K562 (cell line): ENCODE results near the gene KCNMB2.

Experiments used
- ADNP ChIP-seq: fragments of 200-800 bp; sonication (Bioruptor generic); IDR thresholded peaks from 2 replicates; pipeline ENCODE4 v1.6.1; 2016; ENCODE audit warnings: missing genetic modification characterization, missing compliant biosample characterization
- HSF4 ChIP-seq: fragments of 250-450 bp; sonication (Bioruptor Pico); IDR thresholded peaks from 2 replicates; pipeline ENCODE4 v2.1.2; 2022; ENCODE audit warnings: mild to moderate bottlenecking, moderate library complexity, borderline replicate concordance
- MAFK ChIP-seq: IDR thresholded peaks from 2 replicates; pipeline ENCODE4 v1.6.1; 2011; ENCODE audit warnings: low read length, improper control_type of control experiment
- NR2F6 ChIP-seq: fragments of 450-650 bp; formaldehyde crosslinking; IDR thresholded peaks from 2 replicates; pipeline ENCODE4 v1.4.0; 2020; ENCODE audit warnings: mild to moderate bottlenecking
- POLR2AphosphoS5 ChIP-seq: IDR thresholded peaks from 2 replicates; pipeline ENCODE4 v1.6.1; 2011; ENCODE audit warnings: mild to moderate bottlenecking, low read depth, low read length, moderate library complexity; ENCODE audit not compliant: control insufficient read depth, insufficient read depth
- RAD21 ChIP-seq, 2 experiments: fragments of 250-450 bp in 1 of 2; fragments of 450-650 bp in 1 of 2; sonication (Bioruptor Pico) in 1 of 2; formaldehyde crosslinking in 1 of 2; IDR thresholded peaks in 1 of 2; conservative IDR thresholded peaks in 1 of 2; 2 replicates each; pipeline versions ENCODE4 v1.4.0 to v1.8.0; 2020 to 2022; ENCODE audit warnings: mild to moderate bottlenecking in 2 of 2, moderate library complexity in 1 of 2
- SMARCA4 ChIP-seq: fragments of 450-650 bp; IDR thresholded peaks from 2 replicates; pipeline ENCODE4 v1.6.1; 2016
- ZNF140 ChIP-seq: fragments of 250-450 bp; sonication (Bioruptor Pico); IDR thresholded peaks from 2 replicates; pipeline ENCODE4 v1.8.0; 2021; ENCODE audit warnings: moderate library complexity, mild to moderate bottlenecking, inconsistent platforms
- TF ChIP-seq, protein P1 (sequence below), 3 experiments: IDR thresholded peaks in 2 of 3; conservative IDR thresholded peaks in 1 of 3; 2 replicates each; pipeline ENCODE4 v1.5.1; 2011 to 2012; ENCODE audit warnings: low read length in 3 of 3, mild to moderate bottlenecking in 3 of 3, control low read depth in 2 of 3, improper control_type of control experiment in 1 of 3, inconsistent platforms in 1 of 3, low read depth in 1 of 3, mixed read lengths in 1 of 3, moderate library complexity in 1 of 3; ENCODE audit not compliant: insufficient read depth in 2 of 3

DNA sequence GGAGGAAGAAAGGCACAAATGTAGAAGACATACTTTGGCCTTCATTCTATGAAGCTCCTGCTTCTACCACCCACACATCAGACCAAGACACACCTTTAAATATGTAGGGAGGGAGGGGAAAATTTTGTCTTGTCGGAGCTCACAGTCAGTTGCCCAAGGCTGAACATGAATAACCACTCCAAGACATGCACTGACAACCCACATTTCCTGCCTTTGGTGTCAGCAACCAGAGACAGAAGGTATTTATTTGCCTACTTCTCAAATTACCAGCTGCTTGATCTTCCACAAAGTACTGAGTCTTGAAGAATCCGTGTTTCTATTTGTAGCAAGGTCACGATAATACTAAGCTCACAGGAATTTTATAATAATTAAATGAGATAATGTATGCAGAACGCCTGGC is 169.7 kb downstream of the KCNMB2 start:
- TF ChIP-seq RAD21 (CRISPR knock-in tag; conservative IDR thresholded peaks at IDR 0.05 in 1 of 2, IDR thresholded peaks at IDR 0.05 in 1 of 2) (no peak), ADNP (tag) (no peak), POLR2AphosphoS5 (no peak), MAFK (no peak), NR2F6 (no peak), SMARCA4 (no peak), ZNF140 (CRISPR knock-in tag) (no peak), HSF4 (CRISPR knock-in tag) (no peak)
- TF ChIP-seq, protein P1, sequence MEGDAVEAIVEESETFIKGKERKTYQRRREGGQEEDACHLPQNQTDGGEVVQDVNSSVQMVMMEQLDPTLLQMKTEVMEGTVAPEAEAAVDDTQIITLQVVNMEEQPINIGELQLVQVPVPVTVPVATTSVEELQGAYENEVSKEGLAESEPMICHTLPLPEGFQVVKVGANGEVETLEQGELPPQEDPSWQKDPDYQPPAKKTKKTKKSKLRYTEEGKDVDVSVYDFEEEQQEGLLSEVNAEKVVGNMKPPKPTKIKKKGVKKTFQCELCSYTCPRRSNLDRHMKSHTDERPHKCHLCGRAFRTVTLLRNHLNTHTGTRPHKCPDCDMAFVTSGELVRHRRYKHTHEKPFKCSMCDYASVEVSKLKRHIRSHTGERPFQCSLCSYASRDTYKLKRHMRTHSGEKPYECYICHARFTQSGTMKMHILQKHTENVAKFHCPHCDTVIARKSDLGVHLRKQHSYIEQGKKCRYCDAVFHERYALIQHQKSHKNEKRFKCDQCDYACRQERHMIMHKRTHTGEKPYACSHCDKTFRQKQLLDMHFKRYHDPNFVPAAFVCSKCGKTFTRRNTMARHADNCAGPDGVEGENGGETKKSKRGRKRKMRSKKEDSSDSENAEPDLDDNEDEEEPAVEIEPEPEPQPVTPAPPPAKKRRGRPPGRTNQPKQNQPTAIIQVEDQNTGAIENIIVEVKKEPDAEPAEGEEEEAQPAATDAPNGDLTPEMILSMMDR (IDR thresholded peaks at IDR 0.05 in 2 of 3, conservative IDR thresholded peaks at IDR 0.05 in 1 of 3; ENCODE audit: insufficient read depth in 2 of 3, low read depth in 1 of 3, low read length in 3 of 3): no peak
